Endothelial cell of umbilical vein (primary cell): Measurements from ENCODE around the gene HSPA1A. TPM values are rescaled to one million over a fixed set of nuclear protein-coding genes. Genes with fewer than 3 reads are reported as not detected.
A peak's percentile ranks its signal among the peaks of the same experiment; 100 is the strongest.

ENCODE experiments used
- BruUV-seq: library from RNA; stranded (reverse); fragments of 400-500 nt; replicated peaks from 2 replicates; lab custom pipeline; 2021; lab: Mats Ljungman, UMichigan
- CTCF ChIA-PET: fragments of 300-600, 350-600 bp; sonication (Branson Sonifier 250); formaldehyde crosslinking; loops from one replicate; lab custom pipeline; 2021; ENCODE audit warnings: antibody characterized with exemption, inconsistent platforms; lab: Charles Lee
- POLR2A ChIA-PET: fragments of 300-600, 350-600 bp; sonication (Branson Sonifier 250); formaldehyde crosslinking; loops from one replicate; lab custom pipeline; 2021; ENCODE audit warnings: antibody characterized with exemption, inconsistent platforms; lab: Charles Lee
- DNase-seq: peaks from one replicate; pipeline ENCODE4 v3.0.0-alpha.2; 2011; ENCODE audit warnings: low read depth, low spot score
- FAIRE-seq: peaks from 2 replicates; lab custom pipeline; 2011; peaks lifted over from hg19 to GRCh38; lab: Jason Lieb, UNC
- H2AFZ ChIP-seq: 2 replicates; pipeline ENCODE4 v1.6.0; 2012; ENCODE audit warnings: low read depth, low read length, control low read depth, inconsistent platforms
- H3K27ac ChIP-seq: 2 replicates; pipeline ENCODE4 v1.5.1; 2011; ENCODE audit warnings: low read depth, mild to moderate bottlenecking, control low read depth, low read length, moderate library complexity; ENCODE audit not compliant: insufficient read depth
- H3K27me3 ChIP-seq, 2 experiments: 2 replicates each; pipeline versions ENCODE4 v1.6.0 to v1.6.1; 2011; ENCODE audit warnings: low read length in 2 of 2, mixed read lengths in 1 of 2; ENCODE audit not compliant: control insufficient read depth in 2 of 2, insufficient read depth in 2 of 2
- H3K36me3 ChIP-seq, 2 experiments: 2 replicates in 1 of 2; 3 replicates in 1 of 2; pipeline ENCODE4 v1.5.1; 2011; ENCODE audit warnings: low read length in 2 of 2, mild to moderate bottlenecking in 1 of 2, moderate library complexity in 1 of 2; ENCODE audit not compliant: control insufficient read depth in 2 of 2, insufficient read depth in 2 of 2; ENCODE audit errors: extremely low read depth in 1 of 2
- H3K4me1 ChIP-seq: 3 replicates; pipeline ENCODE4 v1.5.1; 2011; ENCODE audit warnings: mild to moderate bottlenecking, low read length; ENCODE audit not compliant: control insufficient read depth, insufficient read depth; ENCODE audit errors: extremely low read depth
- H3K4me2 ChIP-seq: 2 replicates; pipeline ENCODE4 v1.6.1; 2011; ENCODE audit warnings: low read length, control low read depth, mixed read lengths; ENCODE audit not compliant: insufficient read depth
- H3K4me3 ChIP-seq, 3 experiments: fragments of 200-600 bp in 1 of 3; sonication (generic), shearing (Covaris generic) in 1 of 3; replicated peaks in 1 of 3; 2 replicates each; pipeline ENCODE4 v1.5.1; 2011 to 2016; ENCODE audit warnings: control low read depth in 3 of 3, low read length in 3 of 3, mild to moderate bottlenecking in 2 of 3, inconsistent platforms in 1 of 3, low read depth in 1 of 3, moderate library complexity in 1 of 3; ENCODE audit not compliant: insufficient read depth in 1 of 3
- H3K79me2 ChIP-seq: 2 replicates; pipeline ENCODE4 v1.6.0; 2012; ENCODE audit warnings: low read length, inconsistent platforms; ENCODE audit not compliant: control insufficient read depth, insufficient read depth
- H3K9ac ChIP-seq: replicated peaks from 2 replicates; pipeline ENCODE3; 2011; ENCODE audit warnings: low read length, control low read depth; ENCODE audit not compliant: insufficient read depth; ENCODE audit errors: extremely low read depth
- H3K9me1 ChIP-seq: replicated peaks from 3 replicates; pipeline ENCODE4 v1.6.0; 2011; ENCODE audit warnings: mild to moderate bottlenecking, low read length; ENCODE audit not compliant: control insufficient read depth, insufficient read depth; ENCODE audit errors: extremely low read depth
- H3K9me3 ChIP-seq: replicated peaks from 2 replicates; pipeline ENCODE4 v1.5.1; 2012; ENCODE audit warnings: low read length, inconsistent platforms; ENCODE audit not compliant: control insufficient read depth, insufficient read depth
- H4K20me1 ChIP-seq: replicated peaks from 2 replicates; pipeline ENCODE3; 2011; ENCODE audit warnings: mild to moderate bottlenecking, low read length; ENCODE audit not compliant: control insufficient read depth, insufficient read depth; ENCODE audit errors: extremely low read depth
- EZH2 ChIP-seq: IDR thresholded peaks from 2 replicates; pipeline ENCODE4 v1.6.1; 2012; ENCODE audit warnings: borderline replicate concordance, low read depth, mild to moderate bottlenecking, moderate library complexity, low read length, inconsistent platforms; ENCODE audit not compliant: severe bottlenecking
- FOS ChIP-seq: IDR thresholded peaks from 2 replicates; pipeline ENCODE4 v1.6.1; 2011; ENCODE audit warnings: mild to moderate bottlenecking, low read length, moderate library complexity, borderline replicate concordance; ENCODE audit not compliant: insufficient read depth
- GATA2 ChIP-seq: IDR thresholded peaks from 2 replicates; pipeline ENCODE4 v1.7.0; 2011; ENCODE audit warnings: low read depth, mild to moderate bottlenecking, moderate library complexity, mixed read lengths, low read length; ENCODE audit not compliant: insufficient read length, insufficient read depth
- JUN ChIP-seq: IDR thresholded peaks from 2 replicates; pipeline ENCODE4 v1.6.1; 2011; ENCODE audit warnings: borderline replicate concordance, low read depth; ENCODE audit not compliant: insufficient read length, insufficient read depth
- MYC ChIP-seq: IDR thresholded peaks from one replicate; pipeline ENCODE4 v1.6.1; 2011; ENCODE audit warnings: mild to moderate bottlenecking, low read depth, low read length
- POLR2A ChIP-seq: IDR thresholded peaks from 2 replicates; pipeline ENCODE4 v1.6.1; 2012; ENCODE audit warnings: low read depth, mild to moderate bottlenecking, control low read depth, low read length
- POLR2AphosphoS5 ChIP-seq: IDR thresholded peaks from 2 replicates; pipeline ENCODE4 v1.6.1; 2012; ENCODE audit warnings: low read depth, mild to moderate bottlenecking, control low read depth, low read length, moderate library complexity; ENCODE audit not compliant: insufficient read depth
- dilution Hi-C: fragments of 300-500 bp; cut with MboI; formaldehyde crosslinking; loops from one replicate; pipeline ENCODE4 v1.15.0; 2019; ENCODE audit warnings: low sequenced_read_pairs; ENCODE audit not compliant: extremely low pct_ligation_motif_present
- intact Hi-C: fragments of 100-400 bp; cut with micrococcal nuclease; formaldehyde crosslinking; loops from one replicate; pipeline ENCODE4 v1.10.0; 2022
- polyA plus RNA-seq, 4 experiments: library from polyadenylated mRNA; depleted of rRNA in 3 of 4; stranded (reverse) in 3 of 4; unstranded in 1 of 4; fragments of >200 nt; gene quantifications; 2 replicates each; pipeline versions ENCODE4 v1.2.1 to v1.2.3, GENCODE V29; 2011 to 2012; ENCODE audit warnings: missing spikeins in 1 of 4
- total RNA-seq: library from RNA; stranded (reverse); gene quantifications from 2 replicates; pipeline ENCODE4 v1.2.3, GENCODE V29; 2021
- TF ChIP-seq, protein P1 (sequence below), 2 donors: IDR thresholded peaks; 1 replicate in 1 of 2; 2 replicates in 1 of 2; pipeline ENCODE4 v1.5.1; 2011; ENCODE audit warnings: low read length in 2 of 2, mild to moderate bottlenecking in 2 of 2, moderate library complexity in 2 of 2, control low read depth in 1 of 2, inconsistent platforms in 1 of 2, low read depth in 1 of 2; ENCODE audit not compliant: insufficient read depth in 1 of 2; ENCODE audit errors: extremely low read depth in 1 of 2
- TF ChIP-seq, protein P2 (sequence below): IDR thresholded peaks from 2 replicates; pipeline ENCODE4 v1.6.1; 2011; ENCODE audit not compliant: insufficient read depth, insufficient read length

The HSPA1A gene
- total and polyA plus RNA-seq, 2 donors (not counting 3 experiments of a cell fraction or from before 2014, with no cell fraction given): 56.0 to 58.3 TPM

DNA sequence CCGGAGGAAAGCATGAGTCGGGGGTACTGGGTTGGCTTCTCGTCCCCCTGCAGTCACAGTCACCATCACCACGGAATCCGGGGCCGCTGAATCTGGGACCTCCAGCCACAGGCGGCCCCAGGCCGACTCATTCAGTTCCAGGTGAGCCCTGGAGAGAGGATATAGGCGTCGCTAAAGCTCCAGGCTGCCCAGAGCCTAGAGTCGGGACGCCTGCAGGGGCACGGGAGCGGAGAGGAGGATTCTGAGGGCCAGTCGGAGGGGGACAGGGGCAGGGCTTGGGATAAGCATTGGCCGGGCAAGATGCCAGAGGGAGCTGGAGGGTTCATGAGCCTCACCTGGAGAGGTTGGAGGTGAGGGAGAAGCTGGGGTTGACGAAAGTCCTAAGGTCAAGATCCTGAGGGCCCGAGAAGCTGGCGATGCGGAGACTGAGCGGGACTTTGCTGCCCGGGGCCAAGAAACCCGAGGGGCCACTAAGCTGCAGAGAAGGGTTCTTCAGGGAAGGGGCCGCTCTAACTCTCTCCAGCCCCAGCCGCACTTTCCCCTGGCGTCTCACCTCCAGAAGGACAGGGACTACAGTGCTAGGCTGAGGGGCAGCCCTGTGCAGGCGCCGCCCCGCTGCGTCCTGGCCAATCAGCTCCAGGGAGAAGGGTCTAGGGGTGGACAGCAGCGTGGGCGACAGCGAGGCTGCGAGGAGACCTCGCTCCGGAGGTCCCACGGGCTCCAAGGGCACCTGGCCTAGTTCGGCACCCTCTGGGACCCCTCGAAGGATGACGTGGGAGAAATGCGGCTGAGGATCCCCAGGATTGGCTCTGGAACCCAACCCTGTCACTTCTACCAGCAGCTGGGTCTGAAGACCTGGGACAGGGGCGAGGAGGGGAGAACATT, 49.2 kb upstream of the HSPA1A start:
- Histone ChIP-seq H3K9ac (no peak overlapping the region), H3K79me2 (no peaks in the 10 kb centered on the region), H3K27me3 (no peaks in the 10 kb centered on the region), H3K9me1 (no peaks in the 10 kb centered on the region), H3K4me1 (no peaks in the 10 kb centered on the region), H3K36me3 (no peaks in the 10 kb centered on the region), H3K4me2 (no peak overlapping the region), H3K9me3 (no peaks in the 10 kb centered on the region), H2AFZ (peak overlapping the region; percentile 38), H3K4me3 (peak overlapping the region in 1 of 3 experiments; percentile 6), H3K27ac (no peak overlapping the region), H4K20me1 (no peaks in the 10 kb centered on the region)
- peak; percentile 25 for DNase-seq
- dilution Hi-C loops (no loop called here), intact Hi-C loops (no loop called here)
- no peak for FAIRE-seq
- TF ChIP-seq POLR2A: no peak
- TF ChIP-seq FOS: no peak
- TF ChIP-seq EZH2: no peak
- TF ChIP-seq, protein P1, sequence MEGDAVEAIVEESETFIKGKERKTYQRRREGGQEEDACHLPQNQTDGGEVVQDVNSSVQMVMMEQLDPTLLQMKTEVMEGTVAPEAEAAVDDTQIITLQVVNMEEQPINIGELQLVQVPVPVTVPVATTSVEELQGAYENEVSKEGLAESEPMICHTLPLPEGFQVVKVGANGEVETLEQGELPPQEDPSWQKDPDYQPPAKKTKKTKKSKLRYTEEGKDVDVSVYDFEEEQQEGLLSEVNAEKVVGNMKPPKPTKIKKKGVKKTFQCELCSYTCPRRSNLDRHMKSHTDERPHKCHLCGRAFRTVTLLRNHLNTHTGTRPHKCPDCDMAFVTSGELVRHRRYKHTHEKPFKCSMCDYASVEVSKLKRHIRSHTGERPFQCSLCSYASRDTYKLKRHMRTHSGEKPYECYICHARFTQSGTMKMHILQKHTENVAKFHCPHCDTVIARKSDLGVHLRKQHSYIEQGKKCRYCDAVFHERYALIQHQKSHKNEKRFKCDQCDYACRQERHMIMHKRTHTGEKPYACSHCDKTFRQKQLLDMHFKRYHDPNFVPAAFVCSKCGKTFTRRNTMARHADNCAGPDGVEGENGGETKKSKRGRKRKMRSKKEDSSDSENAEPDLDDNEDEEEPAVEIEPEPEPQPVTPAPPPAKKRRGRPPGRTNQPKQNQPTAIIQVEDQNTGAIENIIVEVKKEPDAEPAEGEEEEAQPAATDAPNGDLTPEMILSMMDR (IDR thresholded peaks at IDR 0.05; ENCODE audit: extremely low read depth in 1 of 2, insufficient read depth in 1 of 2, low read depth in 1 of 2, low read length in 2 of 2): no peak
- TF ChIP-seq POLR2AphosphoS5: no peak
- no peak for TF ChIP-seq GATA2
- TF ChIP-seq, protein P2, sequence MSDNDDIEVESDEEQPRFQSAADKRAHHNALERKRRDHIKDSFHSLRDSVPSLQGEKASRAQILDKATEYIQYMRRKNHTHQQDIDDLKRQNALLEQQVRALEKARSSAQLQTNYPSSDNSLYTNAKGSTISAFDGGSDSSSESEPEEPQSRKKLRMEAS: no peak
- no peak for TF ChIP-seq JUN
- TF ChIP-seq MYC: no peak
- POLR2A ChIA-PET: no interaction called here
- CTCF ChIA-PET: interaction anchor here (1.0 to 1.7 kb wide), 5 partner anchors 8 to 40 kb away, joined by 3 to 6 read pairs (median 3); partner anchors contain the start of gene LSM2
- no TSS peak for BruUV-seq
